ENCODE measurements around the gene NLGN1. TPM values are rescaled to one million over a fixed set of nuclear protein-coding genes. Genes with fewer than 3 reads are reported as not detected.

NLGN1 gene
- total and polyA plus RNA-seq, 11 donors: 1.8 to 27.6 (median 15.5) TPM

GRCh38 chr3:174278094-174278493 is 880.5 kb downstream of the NLGN1 start:
- DNase-seq: no peak
- H3K27me3 ChIP-seq: no peaks in the 10 kb centered on the region
- ATAC-seq: no peak

DNA sequence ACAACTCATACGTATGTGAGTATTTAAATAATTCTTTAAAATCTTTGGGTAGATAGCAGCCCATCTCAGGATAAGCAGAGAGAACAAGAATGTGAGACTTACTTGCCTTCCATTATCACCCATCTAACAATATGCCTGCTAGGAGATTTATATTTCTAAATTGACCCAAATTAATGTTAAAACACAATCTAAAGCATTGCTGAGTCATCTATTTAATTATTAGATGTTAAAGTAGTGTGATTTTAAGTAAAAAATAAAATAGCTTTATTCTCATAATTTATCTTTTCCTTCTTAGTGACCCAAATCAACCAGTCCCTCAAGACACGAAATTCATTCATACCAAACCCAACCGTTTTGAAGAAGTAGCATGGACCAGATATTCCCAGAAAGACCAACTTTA is 882.6 kb downstream of the NLGN1 start:
- TF ChIP-seq POLR2A (IDR thresholded peaks at IDR 0.05): no peak
- no peak for TF ChIP-seq CTCF (IDR thresholded peaks at IDR 0.05)
- Histone ChIP-seq H3K36me3 (no peaks in the 10 kb centered on the region), H3K4me1 (no peaks in the 10 kb centered on the region), H3K4me3 (no peak overlapping the region), H3K27ac (no peak overlapping the region), H3K9me3 (no peaks in the 10 kb centered on the region), H3K27me3 (no peaks in the 10 kb centered on the region)
- DNase-seq (no peak), ATAC-seq (no peak)
- intact Hi-C loops (cut with DNase I): no loop called here
- 79 to 88% (median 84%) methylated on average over 3 of the region's 3 CpGs for whole genome bisulfite sequencing, 4 donors

More at GRCh38 chr3:174278094-174278493, 880.5 kb downstream of the NLGN1 start:
- WGBS, 4 donors: 0 to 53% (median 1%) methylated on average over 1 of the region's 1 CpG
- Histone ChIP-seq H3K9me3 (no peaks in the 10 kb centered on the region), H3K36me3 (no peaks in the 10 kb centered on the region), H3K27ac (no peak overlapping the region), H3K4me3 (no peak overlapping the region), H3K4me1 (no peaks in the 10 kb centered on the region)
- intact Hi-C loops (cut with DNase I): no loop called here
- TF ChIP-seq CTCF (IDR thresholded peaks at IDR 0.05) (no peak), POLR2A (IDR thresholded peaks at IDR 0.05) (no peak)

- H3K36me3 ChIP-seq: no peaks in the 10 kb centered on the region
- WGBS, 4 donors: 28 to 36% (median 30%) methylated on average over 3 of the region's 3 CpGs
These were observed 887.8 kb downstream of the NLGN1 start for GRCh38 chr3:174285242-174285864.

GRCh38 chr3:174287705-174288104 is 890.2 kb downstream of the NLGN1 start:
- Histone ChIP-seq H3K4me3 (no peak overlapping the region), H3K4me1 (peaks cover 0 to 3% (median 0%) of the 10 kb centered on the region in 12 donors), H3K27ac (no peak overlapping the region), H3K27me3 (no peaks in the 10 kb centered on the region), H3K36me3 (no peaks in the 10 kb centered on the region), H3K9me3 (no peaks in the 10 kb centered on the region)
- DNase-seq (no peak), ATAC-seq (no peak)
- intact Hi-C loops (cut with DNase I): no loop called here
- 71 to 89% (median 76%) methylated on average over 1 of the region's 1 CpG for WGBS, 4 donors
- TF ChIP-seq CTCF (IDR thresholded peaks at IDR 0.05): no peak
- TF ChIP-seq POLR2A (IDR thresholded peaks at IDR 0.05): no peak

More at GRCh38 chr3:174285242-174285864, 887.8 kb downstream of the NLGN1 start:
- intact Hi-C loops (cut with DNase I): no loop called here
- TF ChIP-seq POLR2A (IDR thresholded peaks at IDR 0.05): no peak
- no peak for TF ChIP-seq CTCF (IDR thresholded peaks at IDR 0.05)
- H3K4me1 ChIP-seq: peaks cover 0 to 3% (median 0%) of the 10 kb centered on the region in 12 donors
- ATAC-seq (no peak), DNase-seq (no peak)
- H3K27me3 ChIP-seq: no peaks in the 10 kb centered on the region
- H3K4me3 ChIP-seq: no peak overlapping the region
- H3K9me3 ChIP-seq: no peaks in the 10 kb centered on the region
- H3K27ac ChIP-seq: no peak overlapping the region

Measured in heart left ventricle (tissue), 16 donors.